Stimulated activated CD4-positive, alpha-beta T cell treated with anti-CD3 and anti-CD28 coated beads, Interleukin-4, amount 100 ng/mL, for 4 hours (primary cell): ENCODE data around the gene OAT.
A peak's percentile ranks its signal among the peaks of the same experiment; 100 is the strongest.

Experiments used
- DNase-seq, 2 experiments: peaks; one replicate each; pipeline ENCODE4 v3.0.0-alpha.2; 2020

OAT gene

DNA sequence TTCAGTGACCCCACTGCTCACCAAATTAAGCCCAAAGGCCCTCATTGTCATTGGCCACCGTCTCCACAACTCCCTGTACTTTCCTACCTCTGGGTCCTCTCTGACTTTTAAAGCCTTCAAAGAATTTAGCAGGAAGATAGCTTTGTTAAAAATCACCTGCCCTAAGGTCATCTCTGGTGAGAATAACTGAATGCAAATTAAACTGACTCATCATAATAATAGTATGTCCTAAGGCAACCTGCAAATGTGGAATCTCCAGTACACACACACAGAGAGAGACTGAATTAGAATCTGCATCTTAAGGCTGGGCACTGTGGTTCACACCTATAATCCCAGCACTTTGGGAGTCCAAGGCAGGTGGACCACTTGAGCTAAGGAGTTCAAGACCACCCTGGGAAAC is 24.1 kb downstream of the OAT start:
- no peak for DNase-seq

DNA sequence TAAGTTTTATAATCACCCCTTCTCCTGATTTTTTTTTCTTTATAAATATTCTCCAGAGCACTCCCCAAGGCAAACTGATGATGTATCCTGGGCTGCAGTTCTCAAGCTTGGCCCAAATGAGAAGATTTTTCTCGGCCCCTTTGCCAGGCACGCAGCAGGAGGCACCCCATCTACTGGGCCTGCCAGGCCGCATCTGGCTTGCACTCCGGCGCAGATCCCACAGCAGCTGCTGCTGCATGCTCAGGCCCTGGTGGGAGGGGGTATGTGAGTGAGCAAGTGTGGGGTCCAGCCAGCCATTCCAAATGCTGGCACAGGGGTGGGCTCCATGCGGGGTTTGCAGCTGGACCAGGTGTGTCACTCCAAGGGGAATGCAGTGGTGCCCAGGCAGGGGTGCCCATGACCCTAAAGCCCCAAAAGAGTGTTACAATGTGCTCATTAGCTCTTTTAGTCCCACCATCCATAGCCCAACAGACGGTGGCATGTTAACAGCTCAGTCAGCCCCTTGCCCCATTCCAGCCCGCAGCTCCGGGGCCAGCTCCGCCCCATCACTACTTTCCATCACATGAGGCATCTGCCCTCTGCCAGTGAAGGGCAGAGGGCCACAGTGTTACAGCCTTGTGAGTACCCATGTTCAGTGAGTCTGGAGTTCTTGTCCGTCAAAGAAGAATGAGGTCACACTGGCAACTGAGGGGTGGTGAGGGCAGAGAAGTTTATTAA is 25.9 kb downstream of the OAT start:
- DNase-seq = no peak

DNA sequence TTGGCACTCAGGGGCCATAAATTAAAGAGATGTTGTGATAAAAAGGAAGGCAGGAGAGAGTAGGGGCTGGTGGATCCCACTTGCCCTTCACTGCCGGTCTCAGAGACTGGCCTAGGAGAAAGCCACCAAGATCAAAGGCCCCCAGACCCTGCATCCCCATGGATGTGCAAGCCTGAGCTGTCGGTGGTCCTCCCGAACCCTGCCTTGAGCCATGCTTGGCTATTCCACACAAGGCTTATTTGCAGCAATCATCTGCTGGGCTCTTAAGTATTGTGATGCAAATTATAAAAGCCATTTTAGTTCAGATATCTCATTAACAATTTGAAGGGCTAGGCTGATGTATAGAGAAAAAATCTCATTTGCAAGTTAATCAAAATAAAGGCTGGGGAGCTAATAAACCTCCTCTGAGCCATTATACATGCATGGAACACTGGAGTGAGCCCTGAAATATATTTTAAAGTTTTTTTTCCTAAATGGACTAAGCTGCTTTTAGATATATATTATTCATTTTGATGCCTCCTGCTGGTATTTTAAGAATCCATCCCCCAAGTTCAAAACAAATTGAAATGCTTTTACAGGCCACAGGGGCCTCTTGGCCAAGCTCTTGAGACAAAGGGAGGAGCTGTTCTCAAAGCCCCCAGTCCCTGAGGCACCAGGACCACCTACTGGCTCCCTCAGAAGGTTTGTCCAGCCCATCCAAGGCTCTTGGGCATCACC is 28.1 kb downstream of the OAT start:
- no peak for DNase-seq

DNA sequence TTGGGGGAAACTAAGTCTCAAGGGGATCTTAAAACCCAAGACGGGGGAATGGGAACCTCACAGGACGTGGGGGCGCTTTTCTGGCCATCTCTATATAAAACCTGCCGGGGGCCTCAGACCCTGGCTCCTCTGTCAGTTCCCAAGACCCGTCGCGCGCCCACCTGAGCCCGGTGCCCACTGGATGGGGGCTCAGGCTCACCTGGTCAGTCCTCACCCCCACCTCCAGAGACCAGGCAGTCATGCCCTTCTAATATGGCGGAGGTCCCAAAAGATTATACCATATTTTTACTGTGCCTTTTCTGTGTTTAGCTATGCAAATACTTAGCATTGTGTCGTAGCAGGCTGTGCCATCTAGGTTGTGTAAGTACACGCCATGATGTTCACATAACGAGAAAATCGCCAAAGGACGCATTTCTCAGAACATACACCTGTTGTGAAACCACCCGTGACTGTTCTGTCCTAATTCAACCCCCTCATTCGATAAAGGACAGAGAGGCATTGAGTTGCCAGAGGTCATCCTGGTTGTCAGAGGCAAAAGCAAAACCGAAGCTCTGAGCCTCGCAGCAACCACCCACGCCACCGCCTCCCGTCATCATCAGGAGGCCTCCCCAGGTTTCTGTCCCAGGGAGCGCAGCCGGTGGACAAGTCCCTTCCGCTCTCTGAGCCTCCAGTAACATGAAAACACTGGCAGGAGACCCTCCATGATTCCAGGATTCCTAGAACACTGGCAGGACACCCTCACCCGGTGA is 28.9 kb downstream of the OAT start:
- no peak for DNase-seq

- peak; percentile 87 to 98 for DNase-seq
Measured at GRCh38 chr10:124388823-124389612, 29.7 kb downstream of the OAT start.

- DNase-seq = no peak
Measured at GRCh38 chr10:124388476-124388822, 30.3 kb downstream of the OAT start.

GRCh38 chr10:124387078-124387874 is 31.4 kb downstream of the OAT start:
- DNase-seq = no peak

DNA sequence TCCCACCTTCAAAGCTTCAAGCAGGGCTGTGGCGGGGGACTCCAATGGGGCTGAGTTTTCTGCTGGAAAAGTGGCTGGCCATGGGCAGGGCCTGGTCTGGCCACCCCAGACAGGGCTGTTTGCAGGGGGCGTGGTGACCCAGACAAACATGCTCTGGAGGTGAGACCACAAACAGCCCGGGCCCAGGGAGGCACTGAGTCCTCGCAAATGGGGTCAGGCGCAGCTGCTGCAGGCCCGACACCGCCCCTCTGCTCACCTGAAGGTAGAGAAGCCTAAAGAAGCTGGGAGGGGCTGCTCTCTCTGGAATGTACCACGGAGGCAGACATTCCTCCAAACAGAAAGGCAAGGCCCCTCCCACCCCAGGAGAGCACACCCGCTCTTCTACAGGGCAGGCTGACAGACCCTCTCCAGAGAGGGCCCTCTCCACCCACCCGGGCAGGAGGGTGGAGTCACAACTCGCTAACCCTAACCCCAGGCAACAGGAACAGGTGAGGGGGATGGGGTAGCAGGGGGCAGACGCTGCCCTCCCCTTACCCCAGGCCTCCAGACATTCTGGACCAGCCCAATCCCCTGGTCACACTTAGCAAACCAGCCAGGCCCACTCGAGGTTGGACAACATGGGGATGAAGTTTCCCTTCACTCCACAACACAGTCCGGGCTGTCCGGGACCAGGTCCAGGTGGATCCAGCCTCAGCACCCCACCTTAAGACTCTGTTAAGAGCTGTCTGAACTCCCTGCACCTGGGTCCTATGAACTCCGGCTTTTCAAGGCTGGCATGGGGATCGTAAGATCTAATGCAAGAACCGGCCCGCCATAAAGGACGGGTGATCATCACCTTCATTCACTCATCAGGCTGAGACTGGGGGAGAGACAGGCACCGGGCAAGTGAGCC is 32.3 kb downstream of the OAT start:
- no peak for DNase-seq

GRCh38 chr10:124385627-124386185 is 33.0 kb downstream of the OAT start:
- DNase-seq = no peak

GRCh38 chr10:124384591-124385190 is 34.0 kb downstream of the OAT start:
- DNase-seq = no peak

GRCh38 chr10:124384172-124384571 is 34.6 kb downstream of the OAT start:
- DNase-seq = no peak

GRCh38 chr10:124383496-124383895 is 35.2 kb downstream of the OAT start:
- DNase-seq = no peak

DNA sequence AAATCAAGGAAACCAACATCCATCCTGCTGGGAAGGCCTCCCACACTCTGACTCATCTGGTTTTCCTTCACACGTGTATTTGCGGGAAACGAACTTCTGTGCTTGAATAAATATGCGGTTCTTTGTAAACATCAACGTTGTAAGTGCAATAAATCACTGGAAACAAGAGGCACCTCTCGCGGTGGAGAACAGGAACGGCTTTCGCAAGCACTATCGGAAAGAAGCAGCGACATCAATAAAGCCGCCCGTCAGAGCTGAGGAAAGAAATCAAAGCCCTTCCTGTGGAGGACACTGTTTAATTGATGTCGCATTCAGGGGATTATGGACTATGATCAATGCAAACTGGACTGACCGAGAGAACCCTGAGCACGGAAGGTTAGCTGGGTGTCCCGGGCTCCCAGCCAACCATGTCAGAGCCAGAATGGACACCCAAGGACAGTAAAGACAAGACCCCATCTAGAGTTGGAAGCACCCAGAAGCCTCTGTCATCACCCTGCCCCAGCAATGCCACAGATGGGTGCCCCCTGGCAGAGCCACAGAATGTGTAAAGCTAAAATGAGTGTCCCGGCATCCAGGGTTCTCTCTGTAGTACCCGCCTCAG is 37.6 kb downstream of the OAT start:
- no peak for DNase-seq

DNA sequence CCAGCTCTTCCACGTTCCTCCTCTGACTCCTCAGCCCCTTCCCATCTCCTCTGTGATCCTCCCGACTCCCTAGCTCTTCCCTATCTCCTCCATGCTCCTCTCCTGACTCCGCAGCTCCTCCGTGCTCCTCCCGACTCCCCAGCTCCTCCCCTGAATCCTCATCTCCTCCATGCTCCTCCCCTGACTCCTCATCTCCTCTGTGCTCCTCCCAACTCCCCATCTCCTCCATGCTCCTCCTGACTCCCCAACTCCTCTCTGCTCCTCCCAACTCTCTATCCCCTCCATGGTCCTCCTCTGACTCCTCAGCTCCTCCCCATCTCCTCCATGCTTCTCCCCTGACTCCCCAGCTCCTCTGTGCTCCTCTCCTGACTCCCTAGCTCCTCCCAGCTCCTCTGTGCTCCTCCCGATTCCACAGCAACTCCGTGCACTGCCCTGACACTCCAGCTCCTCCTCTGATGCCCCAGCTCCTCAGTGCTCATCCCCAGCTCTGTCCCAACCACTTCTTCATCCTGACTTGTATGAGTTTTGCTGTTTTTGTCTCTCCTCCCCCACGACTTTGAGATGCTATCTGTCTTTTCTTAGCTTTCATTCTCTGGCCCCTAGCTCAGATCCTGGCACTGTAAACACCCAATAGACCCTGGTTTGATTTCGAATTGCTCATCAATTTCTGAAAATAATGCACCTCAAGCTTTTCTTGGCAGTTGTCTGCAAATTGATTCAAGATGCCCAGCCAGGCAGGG is 38.3 kb downstream of the OAT start:
- no peak for DNase-seq

GRCh38 chr10:124379609-124380193 is 39.0 kb downstream of the OAT start:
- no peak for DNase-seq

GRCh38 chr10:124378881-124379471 is 39.7 kb downstream of the OAT start:
- DNase-seq = no peak

GRCh38 chr10:124378271-124378670 is 40.5 kb downstream of the OAT start:
- DNase-seq = no peak

GRCh38 chr10:124377101-124377500 is 41.6 kb downstream of the OAT start:
- DNase-seq = no peak
